ENCODE measurements around the gene SKAP2.

DNA sequence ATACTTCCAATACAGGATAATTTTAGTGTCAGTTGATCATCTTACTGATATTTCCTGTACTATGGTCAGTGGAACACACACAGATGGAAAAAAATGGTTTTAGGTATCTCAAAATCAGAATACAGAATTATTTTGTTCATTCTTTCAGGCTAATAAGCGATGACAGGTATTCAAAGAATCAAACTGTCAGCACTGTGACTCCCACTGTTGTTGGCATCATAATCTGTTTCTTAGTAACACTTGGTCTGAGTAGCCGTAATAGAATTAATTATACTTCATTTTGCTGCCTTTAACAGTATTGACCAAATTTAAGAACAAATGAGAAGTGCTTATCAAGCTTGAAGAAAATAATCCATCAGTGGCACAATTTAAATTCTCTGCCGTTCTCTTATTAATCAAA, 215.0 kb downstream of the SKAP2 start:
- TF ChIP-seq, protein P1, sequence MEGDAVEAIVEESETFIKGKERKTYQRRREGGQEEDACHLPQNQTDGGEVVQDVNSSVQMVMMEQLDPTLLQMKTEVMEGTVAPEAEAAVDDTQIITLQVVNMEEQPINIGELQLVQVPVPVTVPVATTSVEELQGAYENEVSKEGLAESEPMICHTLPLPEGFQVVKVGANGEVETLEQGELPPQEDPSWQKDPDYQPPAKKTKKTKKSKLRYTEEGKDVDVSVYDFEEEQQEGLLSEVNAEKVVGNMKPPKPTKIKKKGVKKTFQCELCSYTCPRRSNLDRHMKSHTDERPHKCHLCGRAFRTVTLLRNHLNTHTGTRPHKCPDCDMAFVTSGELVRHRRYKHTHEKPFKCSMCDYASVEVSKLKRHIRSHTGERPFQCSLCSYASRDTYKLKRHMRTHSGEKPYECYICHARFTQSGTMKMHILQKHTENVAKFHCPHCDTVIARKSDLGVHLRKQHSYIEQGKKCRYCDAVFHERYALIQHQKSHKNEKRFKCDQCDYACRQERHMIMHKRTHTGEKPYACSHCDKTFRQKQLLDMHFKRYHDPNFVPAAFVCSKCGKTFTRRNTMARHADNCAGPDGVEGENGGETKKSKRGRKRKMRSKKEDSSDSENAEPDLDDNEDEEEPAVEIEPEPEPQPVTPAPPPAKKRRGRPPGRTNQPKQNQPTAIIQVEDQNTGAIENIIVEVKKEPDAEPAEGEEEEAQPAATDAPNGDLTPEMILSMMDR (optimal IDR thresholded peaks at IDR 0.05 in 1 of 3, IDR thresholded peaks at IDR 0.05 in 1 of 3, conservative IDR thresholded peaks at IDR 0.05 in 1 of 3; ENCODE audit: extremely low read depth in 1 of 3, insufficient read depth in 2 of 3, low read length in 3 of 3) = no peak
- TF ChIP-seq EZH2 (IDR thresholded peaks at IDR 0.05; ENCODE audit: low read length) = no peak

Data from keratinocyte (primary cell).